Gastroesophageal sphincter (tissue), 4 donors: ENCODE data around the gene ITGB6. TPM values are rescaled to one million over a fixed set of nuclear protein-coding genes. Genes with fewer than 3 reads are reported as not detected.

Experiments used
- ATAC-seq: fragments of 150-250 bp; one replicate; pipeline ENCODE4 v1.9.1; 2016; ENCODE audit warnings: mild to moderate bottlenecking, moderate library complexity
- H3K27ac ChIP-seq, 4 donors: fragments of 200-600 bp; sonication (generic) in 3 of 4; 1 replicate in 3 of 4; 2 replicates in 1 of 4; pipeline ENCODE4 v1.5.1; 2016 to 2019
- H3K27me3 ChIP-seq: fragments of 200-600 bp; sonication (generic); one replicate; pipeline ENCODE4 v1.5.1; 2019
- H3K36me3 ChIP-seq, 2 donors: fragments of 200-600 bp; sonication (generic); one replicate each; pipeline ENCODE4 v1.5.1; 2019; ENCODE audit warnings: control low read depth in 1 of 2
- H3K4me1 ChIP-seq, 3 donors: fragments of 200-600 bp; sonication (generic); 1 replicate in 2 of 3; 2 replicates in 1 of 3; pipeline ENCODE4 v1.5.1; 2016 to 2019; ENCODE audit warnings: control low read depth in 2 of 3
- H3K4me3 ChIP-seq, 2 donors: fragments of 200-600 bp; sonication (generic); one replicate each; pipeline ENCODE4 v1.5.1; 2019; ENCODE audit warnings: mild to moderate bottlenecking in 1 of 2, moderate library complexity in 1 of 2
- H3K9me3 ChIP-seq, 3 donors: fragments of 200-600 bp; sonication (generic); one replicate each; pipeline ENCODE4 v1.5.1; 2017 to 2019; ENCODE audit warnings: control low read depth in 2 of 3
- CTCF ChIP-seq, 4 experiments: fragments of 200-600 bp in 2 of 4; fragments of 450-650 bp in 2 of 4; sonication (generic) in 1 of 4; IDR thresholded peaks; one replicate each; pipeline ENCODE4 v1.5.1; 2017 to 2019; ENCODE audit warnings: antibody characterized with exemption in 4 of 4, mild to moderate bottlenecking in 2 of 4, moderate library complexity in 2 of 4
- EP300 ChIP-seq: sonication (generic); formaldehyde crosslinking; IDR thresholded peaks from one replicate; pipeline ENCODE4 v1.6.1; 2017; ENCODE audit warnings: antibody characterized with exemption, mild to moderate bottlenecking
- POLR2A ChIP-seq, 2 donors: fragments of 450-650 bp; IDR thresholded peaks; one replicate each; pipeline ENCODE4 v1.6.1; 2017; ENCODE audit warnings: antibody characterized with exemption in 2 of 2, mild to moderate bottlenecking in 2 of 2, moderate library complexity in 1 of 2
- POLR2AphosphoS5 ChIP-seq: sonication (generic); formaldehyde crosslinking; IDR thresholded peaks from one replicate; pipeline ENCODE4 v1.6.1; 2017; ENCODE audit warnings: antibody characterized with exemption
- WGBS, 2 donors: methylation state at CpG; one replicate each; pipeline ENCODE4 v1.1.5; 2018; ENCODE audit warnings: low coverage in 1 of 2; 5-methylcytosine and 5-hydroxymethylcytosine counted together
- total RNA-seq, 4 donors: library from RNA; depleted of rRNA; stranded (reverse); fragments of >200 nt; gene quantifications; one replicate each; pipeline ENCODE4 v1.1.0, GENCODE V29; 2016

The ITGB6 gene
- total RNA-seq, 4 donors from 2014 or later: 2.2 TPM; not detected in 3

GRCh38 chr2:160180172-160180571, 19.9 kb downstream of the ITGB6 start:
- Histone ChIP-seq H3K4me3 (no peak overlapping the region), H3K9me3 (no peaks in the 10 kb centered on the region), H3K4me1 (no peaks in the 10 kb centered on the region), H3K27me3 (peaks cover 11% of the 10 kb centered on the region), H3K27ac (no peak overlapping the region), H3K36me3 (no peaks in the 10 kb centered on the region)
- TF ChIP-seq CTCF (IDR thresholded peaks at IDR 0.05) (no peak), EP300 (no peak), POLR2AphosphoS5 (no peak), POLR2A (IDR thresholded peaks at IDR 0.05) (no peak)
- no peak for ATAC-seq

DNA sequence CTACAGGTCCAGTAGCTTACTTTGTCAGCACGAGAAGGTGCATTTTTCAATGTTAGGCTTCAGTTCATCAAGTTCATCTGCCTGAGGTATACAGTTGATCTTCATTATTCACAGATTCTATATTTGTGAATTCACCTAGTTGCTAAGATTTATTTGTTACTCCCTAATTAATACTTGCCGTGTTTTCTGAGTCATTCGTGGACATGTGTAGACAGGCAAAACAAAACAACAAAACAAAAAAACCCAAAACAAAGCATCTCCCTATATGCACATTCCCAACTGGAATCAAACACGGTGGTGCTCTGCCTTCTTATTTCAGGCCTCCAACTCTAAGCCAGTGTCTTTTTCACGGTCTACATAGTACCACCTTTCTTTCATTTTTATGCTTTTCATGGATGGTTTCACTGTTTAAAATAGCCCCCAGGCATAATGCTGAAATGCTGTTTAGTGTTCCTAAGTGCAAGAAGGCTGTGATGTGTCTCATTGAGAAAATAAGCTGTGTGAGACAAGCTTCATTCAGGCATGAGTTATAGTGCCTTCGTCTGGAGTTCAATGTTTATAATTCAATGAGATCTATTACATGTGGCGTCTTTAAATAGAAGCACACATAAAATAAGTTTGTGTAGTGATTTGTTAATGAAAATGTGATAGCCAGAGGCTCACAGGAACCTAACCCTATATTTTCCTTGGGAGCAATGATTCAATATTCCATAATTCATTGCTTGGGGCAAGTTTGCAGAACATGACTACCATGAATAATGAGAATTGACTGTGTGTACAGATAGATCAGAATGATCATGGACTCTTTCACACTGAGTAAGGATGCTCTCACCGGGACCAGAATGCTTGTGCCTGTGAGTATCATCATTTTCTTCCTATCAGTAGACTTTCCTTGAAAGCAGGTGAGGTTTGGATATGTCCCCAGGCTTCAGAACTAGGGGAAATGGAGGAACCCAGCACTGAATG, 24.6 kb downstream of the ITGB6 start:
- H3K36me3 ChIP-seq: no peaks in the 10 kb centered on the region
- no peak overlapping the region for H3K27ac ChIP-seq
- H3K27me3 ChIP-seq: peaks cover under 1% of the 10 kb centered on the region
- WGBS, 2 donors: 62 to 78% methylated on average over 5 to 7 of the region's 8 CpGs
- H3K4me3 ChIP-seq: no peak overlapping the region
- H3K4me1 ChIP-seq: no peaks in the 10 kb centered on the region
- no peaks in the 10 kb centered on the region for H3K9me3 ChIP-seq
- TF ChIP-seq POLR2A (IDR thresholded peaks at IDR 0.05) (no peak), CTCF (IDR thresholded peaks at IDR 0.05) (no peak), EP300 (no peak), POLR2AphosphoS5 (no peak)
- no peak for ATAC-seq

- ATAC-seq: no peak
- Histone ChIP-seq H3K4me1 (no peaks in the 10 kb centered on the region), H3K27me3 (no peaks in the 10 kb centered on the region), H3K4me3 (no peak overlapping the region), H3K9me3 (no peaks in the 10 kb centered on the region), H3K36me3 (no peaks in the 10 kb centered on the region), H3K27ac (no peak overlapping the region)
- no peak for TF ChIP-seq POLR2A (IDR thresholded peaks at IDR 0.05)
- no peak for TF ChIP-seq POLR2AphosphoS5
- TF ChIP-seq CTCF (IDR thresholded peaks at IDR 0.05): no peak
- TF ChIP-seq EP300: no peak
- 80 to 90% methylated on average over 2 to 3 of the region's 3 CpGs for WGBS, 2 donors
These were observed 25.8 kb downstream of the ITGB6 start for GRCh38 chr2:160174322-160174721.

DNA sequence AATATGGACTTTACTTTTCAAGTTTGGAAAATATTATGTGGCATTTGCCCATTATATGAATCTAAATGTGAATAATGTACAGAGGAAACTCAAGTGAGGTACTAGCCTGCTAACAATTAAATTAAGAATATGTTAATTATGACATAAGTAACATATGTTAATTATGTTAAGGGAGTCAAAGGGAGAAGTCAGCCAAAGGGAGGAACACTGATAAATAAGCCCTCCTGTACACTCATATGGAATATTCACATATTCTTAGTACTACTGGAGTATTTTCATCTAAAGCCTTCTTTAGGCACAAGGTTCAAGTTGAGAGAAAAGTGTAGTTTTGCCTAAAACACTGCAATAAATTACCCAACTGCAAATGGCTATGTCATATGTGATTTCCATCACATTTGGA, 30.1 kb downstream of the ITGB6 start:
- no peak overlapping the region for H3K27ac ChIP-seq
- H3K4me3 ChIP-seq: no peak overlapping the region
- ATAC-seq: no peak
- H3K9me3 ChIP-seq: no peaks in the 10 kb centered on the region
- H3K27me3 ChIP-seq: no peaks in the 10 kb centered on the region
- no peaks in the 10 kb centered on the region for H3K36me3 ChIP-seq
- no peak for TF ChIP-seq POLR2A (IDR thresholded peaks at IDR 0.05)
- TF ChIP-seq EP300: no peak
- no peak for TF ChIP-seq POLR2AphosphoS5
- TF ChIP-seq CTCF (IDR thresholded peaks at IDR 0.05): no peak
- no peaks in the 10 kb centered on the region for H3K4me1 ChIP-seq

- whole genome bisulfite sequencing, 2 donors: 78 to 82% methylated on average over 3 of the region's 3 CpGs
- no peaks in the 10 kb centered on the region for H3K27me3 ChIP-seq
- no peak for TF ChIP-seq EP300
These were observed 30.6 kb downstream of the ITGB6 start for GRCh38 chr2:160169471-160169870.

More at GRCh38 chr2:160169471-160169870, 30.6 kb downstream of the ITGB6 start:
- no peak overlapping the region for H3K27ac ChIP-seq
- no peaks in the 10 kb centered on the region for H3K4me1 ChIP-seq
- no peaks in the 10 kb centered on the region for H3K9me3 ChIP-seq
- H3K4me3 ChIP-seq: no peak overlapping the region
- no peaks in the 10 kb centered on the region for H3K36me3 ChIP-seq
- no peak for ATAC-seq
